Right lobe of liver (tissue), 6 donors: Measurements from ENCODE around the gene EPB41L3. TPM values are rescaled to one million over a fixed set of nuclear protein-coding genes. Genes with fewer than 3 reads are reported as not detected.

Experiments
- ATAC-seq, 4 donors: fragments of 200-7000 bp; cut with Tn5 transposase; one replicate each; pipeline ENCODE4 v1.9.1; 2020; ENCODE audit warnings: mild to moderate bottlenecking in 4 of 4, moderate library complexity in 4 of 4
- DNase-seq, 3 donors: peaks; one replicate each; pipeline ENCODE4 v3.0.0-alpha.2; 2020
- H3K27ac ChIP-seq, 3 donors: fragments of 200-600 bp; one replicate each; pipeline ENCODE4 v1.8.0; 2022
- H3K27me3 ChIP-seq, 2 donors: fragments of 200-600 bp; one replicate each; pipeline ENCODE4 v1.8.0; 2022
- H3K36me3 ChIP-seq, 4 donors: fragments of 200-600 bp; sonication (generic) in 1 of 4; one replicate each; pipeline versions ENCODE4 v1.5.1 to v1.8.0; 2017 to 2022; ENCODE audit warnings: control low read depth in 1 of 4
- H3K4me1 ChIP-seq, 4 donors: fragments of 200-600 bp; sonication (generic) in 1 of 4; one replicate each; pipeline versions ENCODE4 v1.5.1 to v1.8.0; 2017 to 2022; ENCODE audit warnings: control low read depth in 1 of 4
- H3K4me3 ChIP-seq, 3 donors: fragments of 200-600 bp; one replicate each; pipeline ENCODE4 v1.8.0; 2022
- H3K9me3 ChIP-seq, 4 donors: fragments of 200-600 bp; sonication (generic) in 1 of 4; one replicate each; pipeline versions ENCODE4 v1.5.1 to v1.8.0; 2017 to 2022; ENCODE audit warnings: control low read depth in 1 of 4
- CTCF ChIP-seq, 4 donors: fragments of 200-600 bp in 3 of 4; fragments of 450-650 bp in 1 of 4; IDR thresholded peaks; one replicate each; pipeline versions ENCODE4 v1.5.1 to v1.8.0; 2016 to 2022; ENCODE audit warnings: antibody characterized with exemption in 4 of 4, mild to moderate bottlenecking in 2 of 4
- POLR2A ChIP-seq: fragments of 450-650 bp; IDR thresholded peaks from one replicate; pipeline ENCODE4 v1.6.1; 2017; ENCODE audit warnings: antibody characterized with exemption, mild to moderate bottlenecking
- WGBS: methylation state at CpG from one replicate; pipeline ENCODE4 v1.1.6; 2018; ENCODE audit warnings: low coverage, low lambda C conversion rate; ENCODE audit not compliant: insufficient coverage; ENCODE audit errors: missing lambda C conversion rate; 5-methylcytosine and 5-hydroxymethylcytosine counted together
- intact Hi-C, 2 donors: fragments of 100-400 bp; cut with DNase I; formaldehyde crosslinking; loops; one replicate each; pipeline versions ENCODE4 v1.11.2 to v1.14.1; 2022
- total RNA-seq, 6 experiments: library from RNA; depleted of rRNA in 2 of 6; stranded (reverse); fragments of >200 nt in 2 of 6; fragmentation: NEBNext Ultra II Directional in 3 of 6; extraction: Animal tissue kit (Norgen Biotek cat#: 25700) in 3 of 6; gene quantifications; one replicate each; pipeline versions ENCODE4 v1.1.0 to v1.2.4, GENCODE V29; 2016 to 2023
- donor health status: DM: no; HTN: yes; CAD: no.
- donor health status: DM: no; HTN: no; CAD: no.
- donor health status: DM: no; HTN: no; CAD: no.
- donor health status: DM: no; HTN: yes; CAD: no.
- donor health status: DM: no; HTN: yes; CAD: no.

EPB41L3 gene
- total RNA-seq, 6 experiments from 2014 or later, result 3.3 to 20.3 (median 6.2) TPM

GRCh38 chr18:5500158-5500939 lies 43.4 kb downstream of the EPB41L3 start:
- ATAC-seq (no peak), DNase-seq (no peak)
- H3K9me3 ChIP-seq, result no peaks in the 10 kb centered on the region
- H3K27me3 ChIP-seq, result no peaks in the 10 kb centered on the region
- intact Hi-C loops, result no loop called here
- WGBS, result 55% methylated on average over 7 of the region's 7 CpGs
- H3K27ac ChIP-seq, result no peak overlapping the region
- no peak overlapping the region for H3K4me3 ChIP-seq
- H3K36me3 ChIP-seq, result no peaks in the 10 kb centered on the region
- H3K4me1 ChIP-seq, result no peaks in the 10 kb centered on the region
- TF ChIP-seq POLR2A (no peak), CTCF (IDR thresholded peaks at IDR 0.05) (no peak)

- DNase-seq (no peak), ATAC-seq (no peak)
- Histone ChIP-seq H3K36me3 (no peaks in the 10 kb centered on the region), H3K4me3 (no peak overlapping the region), H3K27me3 (no peaks in the 10 kb centered on the region), H3K9me3 (no peaks in the 10 kb centered on the region), H3K4me1 (no peaks in the 10 kb centered on the region), H3K27ac (no peak overlapping the region)
- 79% methylated on average over 5 of the region's 6 CpGs for WGBS
- intact Hi-C loops, result no loop called here
- no peak for TF ChIP-seq CTCF (IDR thresholded peaks at IDR 0.05)
- TF ChIP-seq POLR2A, result no peak
Measured at GRCh38 chr18:5498452-5498851, 45.3 kb downstream of the EPB41L3 start.

GRCh38 chr18:5496305-5496704 lies 47.5 kb downstream of the EPB41L3 start:
- intact Hi-C loops, result no loop called here
- WGBS, result 76% methylated on average over 2 of the region's 2 CpGs
- no peak overlapping the region for H3K4me3 ChIP-seq
- H3K36me3 ChIP-seq, result no peaks in the 10 kb centered on the region
- H3K4me1 ChIP-seq, result no peaks in the 10 kb centered on the region
- no peak for DNase-seq
- H3K27me3 ChIP-seq, result no peaks in the 10 kb centered on the region
- no peak overlapping the region for H3K27ac ChIP-seq
- ATAC-seq, result no peak
- H3K9me3 ChIP-seq, result no peaks in the 10 kb centered on the region
- no peak for TF ChIP-seq CTCF (IDR thresholded peaks at IDR 0.05)
- TF ChIP-seq POLR2A, result no peak

- Histone ChIP-seq H3K36me3 (no peaks in the 10 kb centered on the region), H3K4me1 (no peaks in the 10 kb centered on the region), H3K27ac (no peak overlapping the region), H3K9me3 (no peaks in the 10 kb centered on the region), H3K27me3 (no peaks in the 10 kb centered on the region), H3K4me3 (no peak overlapping the region)
- no peak for DNase-seq
- no peak for ATAC-seq
- TF ChIP-seq POLR2A (no peak), CTCF (IDR thresholded peaks at IDR 0.05) (no peak)
- intact Hi-C loops, result no loop called here
- WGBS, result 45% methylated on average over 5 of the region's 5 CpGs
Measured at GRCh38 chr18:5490753-5491480, 52.9 kb downstream of the EPB41L3 start.
